NCI-H1436 (cell line): ENCODE data around the gene IMMP2L.
"Not testable (repeated sequence)": the region's sequence is repeated elsewhere in the genome, so short reads cannot be mapped to it uniquely, and the experiment has no call there.

Experiments
- DNase-seq: peaks from one replicate; lab custom pipeline; 2025; lab: John Stamatoyannopoulos, UW

The IMMP2L gene

GRCh38 chr7:111561904-111562732 is at the start of gene IMMP2L:
Gene IMMP2L (minus strand): TSS chr7:111562492.
- peak; percentile 83 for DNase-seq

DNA sequence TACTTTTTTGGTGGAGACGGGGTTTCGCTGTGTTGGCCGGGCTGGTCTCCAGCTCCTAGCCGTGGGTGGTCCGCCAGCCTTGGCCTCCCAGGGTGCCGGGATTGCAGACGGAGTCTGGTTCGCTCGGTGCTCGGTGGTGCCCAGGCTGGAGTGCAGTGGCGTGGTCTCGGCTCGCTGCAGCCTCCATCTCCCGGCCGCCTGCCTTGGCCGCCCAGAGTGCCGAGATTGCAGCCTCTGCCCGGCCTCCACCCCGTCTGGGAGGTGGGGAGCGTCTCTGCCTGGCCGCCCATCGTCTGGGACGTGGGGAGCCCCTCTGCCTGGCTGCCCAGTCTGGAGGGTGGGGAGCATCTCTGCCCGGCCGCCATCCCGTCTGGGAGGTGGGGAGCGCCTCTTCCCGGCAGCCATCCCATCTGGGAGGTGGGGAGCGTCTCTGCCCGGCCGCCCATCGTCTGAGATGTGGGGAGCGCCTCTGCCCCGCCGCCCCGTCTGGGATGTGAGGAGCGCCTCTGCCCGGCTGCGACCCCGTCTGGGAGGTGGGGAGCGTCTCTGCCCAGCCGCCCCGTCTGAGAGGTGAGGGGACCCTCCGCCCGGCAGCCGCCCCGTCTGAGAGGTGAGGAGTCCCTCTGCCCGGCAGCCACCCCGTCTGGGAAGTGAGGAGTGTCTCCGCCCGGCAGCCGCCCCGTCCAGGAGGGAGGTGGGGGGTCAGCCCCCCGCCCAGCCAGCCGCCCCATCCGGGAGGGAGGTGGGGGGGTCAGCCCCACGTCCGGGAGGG is 47.4 kb upstream of the IMMP2L start:
- DNase-seq: not testable (repeated sequence)

DNA sequence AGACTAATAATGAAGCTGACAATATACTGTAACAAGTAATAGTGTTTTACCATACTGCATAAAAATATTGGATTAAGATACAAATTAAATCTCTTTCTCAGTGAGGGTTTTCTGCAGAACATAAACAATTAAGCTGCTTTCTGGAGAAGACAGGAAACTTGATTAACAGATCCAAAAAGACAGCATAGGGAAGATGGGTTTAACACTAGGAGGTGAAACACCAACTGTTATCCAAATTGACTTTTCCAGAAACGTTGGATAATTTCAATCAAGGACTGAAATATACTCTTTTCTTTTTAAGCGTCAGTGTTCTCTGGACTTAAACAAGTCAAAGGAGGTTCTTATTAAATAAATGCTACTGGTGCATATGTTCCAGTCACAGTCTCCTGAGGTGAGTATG is 45.3 kb upstream of the IMMP2L start:
- no peak for DNase-seq

- no peak for DNase-seq
These were observed 43.0 kb upstream of the IMMP2L start for GRCh38 chr7:111605246-111605645.

GRCh38 chr7:111600091-111600490 is 37.8 kb upstream of the IMMP2L start:
- no peak for DNase-seq

- DNase-seq: no peak
These were observed 33.5 kb upstream of the IMMP2L start for GRCh38 chr7:111595780-111596179.

GRCh38 chr7:111594602-111595001 is 32.3 kb upstream of the IMMP2L start:
- DNase-seq: no peak

DNA sequence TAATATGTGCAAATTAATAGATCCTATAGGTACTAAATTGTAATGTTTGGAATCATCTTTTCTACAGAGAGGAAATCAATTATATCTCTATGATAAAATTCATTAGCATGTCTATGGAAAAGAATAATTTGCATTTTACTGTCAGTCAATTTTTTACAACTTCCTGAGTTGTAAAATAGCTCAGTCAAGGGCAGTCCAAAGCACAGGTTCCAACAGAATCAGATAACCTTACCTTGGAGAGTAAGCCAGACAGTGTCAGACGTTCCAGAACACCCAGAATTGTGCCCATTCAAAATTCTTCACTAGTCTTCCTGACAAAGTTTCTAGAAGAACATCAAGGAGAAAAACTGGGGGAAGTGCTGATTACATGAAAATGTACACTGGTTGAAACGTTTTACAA is 31.1 kb upstream of the IMMP2L start:
- DNase-seq: no peak

DNA sequence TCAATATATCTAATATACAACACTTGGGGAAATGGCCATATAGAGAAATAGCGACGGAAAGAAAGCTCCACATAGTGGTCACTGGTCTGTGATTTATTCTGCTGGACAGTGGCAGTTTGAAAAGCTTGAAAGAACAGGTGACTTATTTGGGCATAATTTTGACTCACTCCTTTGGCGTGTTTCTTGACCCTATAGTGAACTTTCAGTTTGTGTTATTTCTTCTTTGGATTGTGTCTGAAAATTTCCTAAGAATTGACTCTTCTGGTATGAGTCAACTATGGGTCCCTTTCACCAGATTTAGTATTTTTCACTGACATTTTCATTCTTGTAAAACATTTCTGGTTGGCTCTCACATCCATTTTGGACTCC is 25.8 kb upstream of the IMMP2L start:
- DNase-seq: no peak

DNA sequence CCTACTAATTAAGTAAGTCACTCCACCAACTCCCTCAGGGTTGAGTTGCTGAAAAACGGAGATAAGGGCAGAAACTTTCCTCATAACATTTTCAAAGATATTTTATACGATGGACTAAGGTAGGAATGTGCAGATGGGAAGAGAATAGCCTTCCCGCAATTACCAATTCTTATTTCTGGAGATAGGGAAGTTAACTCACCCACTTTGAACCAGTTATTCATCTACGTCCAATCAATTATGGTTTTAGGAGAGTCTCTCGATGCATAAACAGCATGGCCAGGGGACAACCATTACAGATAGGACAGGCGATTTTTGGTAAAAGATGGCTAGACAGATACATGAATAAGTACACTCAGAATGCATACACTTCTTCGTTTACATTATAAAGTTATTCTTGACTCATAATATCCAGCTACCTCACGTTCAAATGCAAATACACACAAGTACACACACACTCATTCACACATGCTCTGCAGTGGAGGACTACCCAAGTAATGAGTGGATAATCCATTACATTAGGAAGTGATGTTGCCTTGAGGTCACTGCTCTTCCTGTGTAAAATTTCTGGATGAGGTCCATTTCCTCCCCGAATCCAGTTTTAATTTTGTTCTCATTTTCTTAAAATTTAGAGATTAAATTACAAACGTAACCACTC is 25.2 kb upstream of the IMMP2L start:
- DNase-seq: no peak

DNA sequence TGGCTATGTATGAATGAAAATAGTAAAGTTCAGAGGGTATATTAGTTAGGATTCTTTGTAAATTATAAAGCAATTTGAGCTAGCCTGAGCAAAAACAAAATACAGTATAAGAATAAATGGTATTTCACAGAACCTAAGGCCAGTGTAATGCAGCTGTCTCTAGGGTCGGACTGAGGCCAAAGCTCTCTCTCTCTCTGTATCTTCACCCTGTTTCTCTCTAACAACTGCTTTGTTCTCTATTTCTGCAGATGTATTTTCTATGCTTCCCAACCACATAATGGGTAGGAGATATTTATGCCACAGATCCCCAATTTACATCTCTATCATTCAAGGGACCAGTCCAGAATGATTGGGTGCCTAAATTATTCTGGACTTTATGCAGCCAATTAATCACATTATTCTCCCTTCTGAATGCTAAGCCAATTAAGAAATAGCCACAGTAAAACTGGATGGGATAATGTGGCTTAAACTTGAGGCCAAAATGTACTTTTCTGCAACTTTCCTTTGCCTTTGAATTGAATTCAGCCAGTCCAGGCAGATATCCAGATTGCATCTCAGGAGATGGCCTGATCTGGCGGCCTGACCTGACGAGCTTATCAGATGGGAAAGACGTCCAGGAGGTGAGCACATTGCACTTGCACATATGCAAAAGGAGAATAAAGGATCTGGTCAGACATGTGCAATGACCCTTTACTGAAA is 24.6 kb upstream of the IMMP2L start:
- no peak for DNase-seq

DNA sequence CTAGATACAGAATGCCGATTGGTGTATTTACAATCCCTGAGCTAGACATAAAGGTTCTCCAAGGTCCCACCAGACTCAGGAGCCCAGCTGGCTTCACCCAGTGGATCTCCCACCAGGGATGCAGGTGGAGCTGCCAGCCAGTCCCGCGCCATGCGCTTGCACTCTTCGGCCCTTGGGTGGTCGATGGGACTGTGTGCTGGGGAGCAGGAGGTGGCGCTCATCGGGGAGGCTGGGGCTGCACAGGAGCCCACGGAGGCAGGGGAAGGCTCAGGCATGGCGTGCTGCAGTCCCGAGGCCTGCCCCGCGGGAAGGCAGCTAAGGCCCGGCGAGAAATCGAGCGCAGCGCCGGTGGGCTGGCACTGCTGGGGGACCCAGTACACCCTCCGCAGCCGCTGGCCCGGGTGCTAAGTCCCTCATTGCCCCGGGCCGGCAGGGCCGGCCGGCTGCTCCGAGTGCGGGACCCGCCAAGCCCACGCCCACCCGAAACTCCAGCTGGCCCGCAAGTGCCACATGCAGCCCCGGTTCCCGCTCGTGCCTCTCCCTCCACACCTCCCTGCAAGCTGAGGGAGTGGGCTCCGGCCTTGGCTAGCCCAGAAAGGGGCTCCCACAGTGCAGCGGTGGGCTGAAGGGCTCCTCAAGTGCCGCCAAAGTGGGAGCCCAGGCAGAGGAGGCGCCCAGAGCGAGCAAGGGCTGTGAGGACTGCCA is 19.6 kb upstream of the IMMP2L start:
- DNase-seq: not testable (repeated sequence)

DNA sequence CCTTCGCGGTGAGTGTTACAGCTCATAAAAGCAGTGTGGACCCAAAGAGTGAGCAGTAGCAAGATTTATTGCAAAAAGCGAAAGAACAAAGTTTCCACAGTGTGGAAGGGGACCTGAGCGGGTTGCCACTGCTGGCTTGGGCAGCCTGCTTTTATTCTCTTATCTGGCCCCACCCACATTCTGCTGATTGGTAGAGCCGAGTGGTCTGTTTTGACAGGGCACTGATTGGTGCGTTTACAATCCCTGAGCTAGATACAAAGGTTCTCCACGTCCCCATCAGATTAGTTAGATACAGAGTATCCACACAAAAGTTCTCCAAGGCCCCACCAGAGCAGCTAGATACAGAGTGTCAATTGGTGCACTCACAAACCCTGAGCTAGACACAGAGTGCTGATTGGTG is 18.9 kb upstream of the IMMP2L start:
- DNase-seq: not testable (repeated sequence)

GRCh38 chr7:111578754-111579153 is 16.5 kb upstream of the IMMP2L start:
- no peak for DNase-seq

DNA sequence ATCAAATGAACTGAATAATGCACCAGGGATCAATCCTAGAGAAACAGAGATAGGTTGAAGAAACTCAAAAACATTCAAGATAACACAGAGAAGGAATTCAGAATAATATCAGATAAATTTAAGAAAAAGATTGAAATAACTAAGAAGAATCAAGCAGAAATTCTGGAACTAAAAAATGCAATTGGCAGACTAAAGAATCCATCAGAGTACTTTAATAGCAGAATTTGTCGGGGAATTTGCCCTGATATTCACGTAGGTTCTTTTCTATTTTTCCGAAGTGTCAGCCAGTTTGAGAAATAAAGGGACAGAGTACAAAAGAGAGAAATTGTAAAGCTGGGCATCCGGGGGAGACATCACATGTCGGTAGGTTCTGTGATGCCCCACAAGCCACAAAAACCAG is 9.4 kb upstream of the IMMP2L start:
- no peak for DNase-seq

DNA sequence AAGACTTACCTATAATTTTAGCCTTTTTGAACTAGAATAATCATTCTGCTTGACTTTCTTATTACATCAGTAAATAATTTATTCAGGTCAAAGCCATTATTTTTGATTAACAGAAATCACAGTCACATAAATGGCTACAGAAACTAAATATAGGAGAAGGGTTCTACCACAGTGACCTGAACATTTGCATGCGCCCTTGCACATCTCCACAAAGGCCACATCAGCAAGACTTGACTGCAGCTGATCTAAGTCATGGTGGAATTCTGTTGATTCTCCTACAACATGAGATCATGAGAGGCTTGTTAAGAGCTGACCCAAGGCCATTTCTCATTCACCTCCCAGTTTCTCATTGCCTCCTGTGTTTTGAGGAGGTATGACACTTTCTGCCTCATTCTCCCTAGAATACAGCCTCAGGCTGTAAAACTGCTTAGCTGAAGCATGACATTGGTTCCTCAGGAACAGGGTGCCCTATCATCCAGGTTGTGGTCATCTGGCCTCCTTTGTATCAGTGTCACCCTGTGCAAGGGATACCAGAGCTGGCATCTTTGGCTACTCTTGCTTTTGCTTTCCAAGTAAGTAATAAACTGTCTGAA is 6.7 kb upstream of the IMMP2L start:
- DNase-seq: no peak

DNA sequence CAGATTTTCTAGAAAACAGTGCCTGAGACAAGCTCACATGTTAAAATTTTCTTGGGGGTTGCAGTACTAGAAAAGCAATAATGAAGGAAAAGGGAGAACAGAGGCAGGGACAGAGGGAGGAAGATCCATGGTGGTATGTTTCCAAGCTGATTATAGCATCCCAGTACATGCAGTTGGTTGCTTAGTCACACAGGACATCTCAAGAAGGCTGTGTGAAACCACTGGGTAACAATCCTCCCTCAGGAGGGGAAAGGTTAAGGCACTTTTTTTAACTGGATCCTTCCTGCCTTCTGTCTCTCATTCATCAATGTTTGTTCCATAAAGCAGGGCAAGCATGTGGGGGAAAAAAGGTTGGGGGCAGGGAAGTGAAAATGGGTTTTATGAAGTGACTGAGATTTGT is 6.1 kb upstream of the IMMP2L start:
- no peak for DNase-seq

GRCh38 chr7:111564078-111564477 is 1.8 kb upstream of the IMMP2L start:
- DNase-seq: no peak

GRCh38 chr7:111561654-111561903 is 713 bp downstream of the IMMP2L start:
- no peak for DNase-seq

GRCh38 chr7:111560773-111561653 is 1.3 kb downstream of the IMMP2L start:
- DNase-seq: no peak

- no peak for DNase-seq
These were observed 3.3 kb downstream of the IMMP2L start for GRCh38 chr7:111558991-111559390.
